ENCODE data around the gene PRSS57.

GRCh38 chr19:652467-653389 lies 42.5 kb downstream of the PRSS57 start:
- TF ChIP-seq CTCF (conservative IDR thresholded peaks at IDR 0.05), result no peak
- no peak for TF ChIP-seq ZFX (IDR thresholded peaks at IDR 0.05)

All from C4-2B (cell line).